Activated naive CD8-positive, alpha-beta T cell treated with anti-CD3 and anti-CD28 coated beads, Interleukin-2, amount 50 U/mL, for 24 hours (primary cell): ENCODE measurements around the gene METTL5.
"Not testable (repeated sequence)": the region's sequence is repeated elsewhere in the genome, so short reads cannot be mapped to it uniquely, and the experiment has no call there.

Experiments used
- ATAC-seq: fragments of 150-1000 bp; cut with Tn5 transposase; one replicate; pipeline ENCODE4 v1.10.0; 2021
- DNase-seq: peaks from one replicate; pipeline ENCODE4 v3.0.0; 2021
- H3K27ac Mint-ChIP-seq: one replicate; pipeline ENCODE4 v1.8.0; 2021; ENCODE audit warnings: mild to moderate bottlenecking, mixed read lengths
- H3K27me3 Mint-ChIP-seq: one replicate; pipeline ENCODE4 v1.8.0; 2021; ENCODE audit warnings: mixed read lengths
- H3K36me3 Mint-ChIP-seq: one replicate; pipeline ENCODE4 v1.8.0; 2021; ENCODE audit warnings: low read depth, mixed read lengths
- H3K4me1 Mint-ChIP-seq: one replicate; pipeline ENCODE4 v1.8.0; 2021; ENCODE audit warnings: mixed read lengths
- H3K4me3 Mint-ChIP-seq: one replicate; pipeline ENCODE4 v1.8.0; 2021; ENCODE audit warnings: mild to moderate bottlenecking, moderate library complexity, mixed read lengths
- H3K9me3 Mint-ChIP-seq: one replicate; pipeline ENCODE4 v1.8.0; 2021; ENCODE audit warnings: mixed read lengths

Gene METTL5

DNA sequence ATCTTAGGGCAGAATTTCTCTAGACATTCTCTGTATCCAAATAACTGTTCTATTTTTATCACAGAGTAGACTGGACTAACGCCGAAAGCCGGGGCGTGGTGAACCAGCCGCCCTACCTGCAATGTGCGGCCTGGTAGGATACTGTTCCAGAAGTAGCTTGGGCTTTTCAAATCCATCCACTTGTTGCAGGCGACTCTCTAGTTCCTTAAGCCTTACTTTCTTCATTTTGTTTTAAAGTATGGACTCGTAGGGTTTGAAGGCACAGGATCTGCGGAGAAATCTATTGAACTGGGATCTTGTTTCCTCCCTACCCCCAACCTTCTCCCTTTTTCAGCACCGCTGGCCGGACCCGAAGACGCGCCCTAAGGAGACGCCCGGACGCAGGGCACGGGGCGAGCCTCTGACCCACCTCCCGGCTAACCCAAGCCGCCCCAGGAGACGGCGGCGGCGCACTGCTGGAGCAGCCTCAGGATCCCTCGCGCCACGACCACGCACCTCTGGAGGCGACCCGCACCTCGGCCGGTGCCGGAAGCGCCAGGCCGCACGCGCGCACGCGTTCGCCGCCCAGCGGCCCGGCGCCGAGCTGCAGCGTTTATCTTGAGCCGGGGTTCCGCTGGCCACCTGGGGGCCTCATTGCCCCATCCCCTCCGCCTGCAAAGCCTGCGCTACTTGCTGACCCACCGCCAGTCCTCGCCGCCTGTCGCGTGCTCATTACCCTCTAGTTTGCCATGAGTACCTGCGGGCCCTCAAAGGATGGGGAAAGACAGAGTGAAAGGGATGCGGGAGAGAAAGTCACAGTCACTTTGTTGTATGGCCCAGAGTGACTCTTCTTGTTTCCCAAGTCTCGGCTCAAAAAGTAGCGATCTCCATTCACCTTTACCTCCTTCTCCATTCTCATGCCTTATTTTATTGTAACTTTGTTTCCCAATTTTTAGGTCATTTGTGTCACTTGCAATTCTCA lies at the start of gene METTL5:
METTL5 (minus strand) TSS at position 533 of the 961 bp plus-strand sequence; CDS start at position 225, 308 bp downstream.
- DNase-seq (peak; percentile 85), ATAC-seq (peak; percentile 67)
- Mint-ChIP-seq H3K27me3 (no peaks in the 10 kb centered on the region), H3K4me1 (peaks cover 59% of the 10 kb centered on the region), H3K27ac (peak within 1 kb of the TSS; percentile 86), H3K4me3 (peak within 1 kb of the TSS; percentile 92), H3K36me3 (peaks cover 24% of the 10 kb centered on the region), H3K9me3 (no peaks in the 10 kb centered on the region)

DNA sequence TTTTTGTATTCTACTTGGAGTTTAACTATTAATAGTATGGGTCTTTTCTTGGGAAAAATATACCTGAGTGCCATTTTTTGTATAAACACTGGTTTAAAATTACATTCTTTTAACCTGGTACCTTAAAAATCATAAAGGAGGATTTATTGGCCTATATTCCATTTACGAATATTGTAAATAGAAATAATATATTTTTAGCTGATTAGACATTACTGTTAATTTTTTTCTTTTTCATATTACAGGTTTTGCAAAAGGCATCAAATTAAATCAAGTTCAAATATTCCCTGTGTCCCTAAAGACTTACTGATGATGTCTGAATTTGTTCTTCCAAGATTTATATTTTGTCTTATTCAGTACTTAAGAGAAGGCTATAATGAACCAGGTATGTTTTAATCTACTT lies 47.3 kb upstream of the METTL5 start:
- Mint-ChIP-seq H3K4me1 (peaks cover 7% of the 10 kb centered on the region), H3K36me3 (peaks cover 9% of the 10 kb centered on the region), H3K27me3 (no peaks in the 10 kb centered on the region), H3K4me3 (no peak overlapping the region), H3K9me3 (no peaks in the 10 kb centered on the region), H3K27ac (no peak overlapping the region)
- ATAC-seq = no peak
- no peak for DNase-seq

GRCh38 chr2:169871369-169871768 lies 46.7 kb upstream of the METTL5 start:
- not testable (repeated sequence) for H3K9me3 Mint-ChIP-seq, DNase-seq, H3K27ac Mint-ChIP-seq, H3K4me1 Mint-ChIP-seq, H3K27me3 Mint-ChIP-seq, H3K36me3 Mint-ChIP-seq, ATAC-seq, H3K4me3 Mint-ChIP-seq

- peaks cover 10% of the 10 kb centered on the region for H3K4me1 Mint-ChIP-seq
- no peak for ATAC-seq
- no peak overlapping the region for H3K27ac Mint-ChIP-seq
- no peaks in the 10 kb centered on the region for H3K9me3 Mint-ChIP-seq
- no peak for DNase-seq
- no peak overlapping the region for H3K4me3 Mint-ChIP-seq
- no peaks in the 10 kb centered on the region for H3K27me3 Mint-ChIP-seq
- no peaks in the 10 kb centered on the region for H3K36me3 Mint-ChIP-seq
Observed at GRCh38 chr2:169868951-169869350, 44.2 kb upstream of the METTL5 start.

DNA sequence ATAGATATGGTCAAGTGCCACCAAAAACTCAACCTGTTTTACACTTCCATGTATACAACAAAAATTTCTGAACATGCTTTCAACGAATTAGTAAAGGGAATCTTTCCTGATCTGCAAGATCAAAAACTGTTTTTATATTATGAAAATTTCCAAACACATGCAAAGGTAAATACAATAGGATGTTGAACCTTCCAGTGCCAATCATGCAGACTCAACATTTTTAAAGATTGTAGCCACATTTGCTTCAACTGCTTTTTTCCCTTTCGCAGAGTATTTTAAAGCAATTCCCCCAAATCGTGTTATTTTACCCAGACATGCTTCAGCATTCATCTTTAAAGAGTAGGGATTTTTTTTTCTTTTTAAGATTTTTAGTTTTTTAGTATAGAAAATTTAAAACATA lies 42.9 kb upstream of the METTL5 start:
- Mint-ChIP-seq H3K9me3 (no peaks in the 10 kb centered on the region), H3K4me3 (no peak overlapping the region), H3K27ac (no peak overlapping the region), H3K36me3 (no peaks in the 10 kb centered on the region), H3K4me1 (peaks cover 15% of the 10 kb centered on the region), H3K27me3 (no peaks in the 10 kb centered on the region)
- ATAC-seq (no peak), DNase-seq (no peak)

GRCh38 chr2:169866230-169866629 lies 41.5 kb upstream of the METTL5 start:
- H3K27ac Mint-ChIP-seq, H3K4me3 Mint-ChIP-seq, H3K36me3 Mint-ChIP-seq, DNase-seq, H3K9me3 Mint-ChIP-seq, ATAC-seq, H3K27me3 Mint-ChIP-seq: not testable (repeated sequence)
- peaks cover 21% of the 10 kb centered on the region for H3K4me1 Mint-ChIP-seq

- DNase-seq = no peak
- ATAC-seq = no peak
- peaks cover 19% of the 10 kb centered on the region for H3K4me1 Mint-ChIP-seq
- no peaks in the 10 kb centered on the region for H3K27me3 Mint-ChIP-seq
- H3K27ac Mint-ChIP-seq = no peak overlapping the region
- H3K36me3 Mint-ChIP-seq = peaks cover 3% of the 10 kb centered on the region
- no peaks in the 10 kb centered on the region for H3K9me3 Mint-ChIP-seq
- H3K4me3 Mint-ChIP-seq = no peak overlapping the region
Observed at GRCh38 chr2:169865492-169865891, 40.8 kb upstream of the METTL5 start.

- H3K27me3 Mint-ChIP-seq = no peaks in the 10 kb centered on the region
- DNase-seq = no peak
Observed at GRCh38 chr2:169862816-169863215, 38.1 kb upstream of the METTL5 start.

DNA sequence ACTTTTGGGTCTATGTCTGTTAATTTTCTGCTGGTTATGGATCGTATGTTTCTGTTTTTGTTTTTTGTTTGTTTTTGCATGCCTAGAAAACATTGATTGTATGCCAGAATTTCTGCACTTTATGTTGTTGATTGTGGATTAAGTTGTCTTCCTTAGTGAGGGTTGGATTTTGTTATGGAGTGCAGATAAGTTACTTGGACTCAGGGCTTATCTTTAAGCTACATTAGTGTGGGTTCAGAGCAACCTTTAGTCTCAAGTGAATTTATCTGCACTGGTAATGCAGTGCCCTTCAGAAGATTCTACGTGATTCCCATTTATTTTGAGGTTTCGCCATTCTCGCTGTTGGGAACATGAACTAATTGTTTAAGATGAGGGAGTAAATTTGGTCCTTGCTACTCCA lies 35.4 kb upstream of the METTL5 start:
- DNase-seq (no peak), ATAC-seq (no peak)
- Mint-ChIP-seq H3K4me3 (no peak overlapping the region), H3K27me3 (no peaks in the 10 kb centered on the region), H3K9me3 (no peaks in the 10 kb centered on the region), H3K36me3 (peaks cover 5% of the 10 kb centered on the region), H3K27ac (no peak overlapping the region), H3K4me1 (peaks cover 10% of the 10 kb centered on the region)

More at GRCh38 chr2:169862816-169863215, 38.1 kb upstream of the METTL5 start:
- Mint-ChIP-seq H3K4me3 (no peak overlapping the region), H3K4me1 (peaks cover 14% of the 10 kb centered on the region), H3K36me3 (peaks cover 3% of the 10 kb centered on the region), H3K9me3 (no peaks in the 10 kb centered on the region), H3K27ac (no peak overlapping the region)
- no peak for ATAC-seq

DNA sequence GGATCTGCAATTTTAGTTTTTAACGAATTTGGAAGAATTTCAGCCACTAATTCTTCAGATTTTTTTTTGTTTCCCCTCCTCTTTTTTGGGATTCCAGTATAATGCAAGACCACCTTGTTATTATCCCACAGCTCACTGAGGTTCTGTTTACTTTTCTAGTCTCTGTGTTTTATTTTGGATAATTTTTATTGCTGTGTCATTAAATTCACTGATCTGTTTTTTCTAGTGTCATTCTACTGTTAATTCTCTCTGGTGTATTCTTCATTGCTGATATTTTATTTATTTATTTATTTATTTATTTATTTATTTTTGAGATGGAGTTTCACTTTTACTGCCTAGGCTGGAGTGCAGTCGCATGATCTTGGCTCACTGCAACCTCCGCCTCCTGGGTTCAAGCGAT lies 34.7 kb upstream of the METTL5 start:
- ATAC-seq (no peak), DNase-seq (no peak)
- Mint-ChIP-seq H3K27ac (no peak overlapping the region), H3K36me3 (peaks cover 5% of the 10 kb centered on the region), H3K9me3 (no peaks in the 10 kb centered on the region), H3K4me1 (peaks cover 10% of the 10 kb centered on the region), H3K4me3 (no peak overlapping the region), H3K27me3 (no peaks in the 10 kb centered on the region)

DNA sequence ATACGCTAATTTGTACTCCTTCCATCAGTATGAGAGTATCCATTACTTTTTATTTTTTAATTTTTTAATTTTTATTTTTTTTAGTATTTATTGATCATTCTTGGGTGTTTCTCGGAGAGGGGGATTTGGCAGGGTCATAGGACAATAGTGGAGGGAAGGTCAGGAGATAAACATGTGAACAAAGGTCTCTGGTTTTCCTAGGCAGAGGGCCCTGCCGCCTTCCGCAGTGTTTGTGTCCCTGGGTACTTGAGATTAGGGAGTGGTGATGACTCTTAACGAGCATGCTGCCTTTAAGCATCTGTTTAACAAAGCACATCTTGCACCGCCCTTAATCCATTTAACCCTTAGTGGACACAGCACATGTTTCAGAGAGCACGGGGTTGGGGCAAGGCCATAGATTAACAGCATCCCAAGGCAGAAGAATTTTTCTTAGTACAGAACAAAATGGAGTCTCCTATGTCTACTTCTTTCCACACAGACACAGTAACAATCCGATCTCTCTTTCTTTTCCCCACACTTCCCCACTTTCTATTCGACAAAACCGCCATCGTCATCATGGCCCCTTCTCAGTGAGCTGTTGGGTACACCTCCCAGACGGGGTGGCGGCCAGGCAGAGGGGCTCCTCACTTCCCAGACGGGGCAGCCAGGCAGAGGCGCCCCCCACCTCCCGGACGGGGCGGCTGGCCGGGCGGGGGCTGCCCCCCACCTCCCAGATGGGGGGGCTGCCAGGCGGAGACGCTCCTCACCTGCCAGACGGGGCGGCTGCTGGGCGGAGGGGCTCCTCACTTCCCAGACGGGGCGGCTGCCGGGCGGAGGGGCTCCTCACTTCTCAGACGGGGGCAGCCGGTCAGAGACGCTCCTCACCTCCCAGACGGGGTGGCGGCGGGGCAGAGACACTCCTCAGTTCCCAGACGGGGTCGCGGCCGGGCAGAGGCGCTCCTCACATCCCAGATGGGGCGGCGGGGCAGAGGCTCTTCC lies 30.9 kb upstream of the METTL5 start:
- H3K36me3 Mint-ChIP-seq = peaks cover 16% of the 10 kb centered on the region
- not testable (repeated sequence) for H3K9me3 Mint-ChIP-seq, ATAC-seq, H3K4me3 Mint-ChIP-seq, H3K4me1 Mint-ChIP-seq, DNase-seq, H3K27ac Mint-ChIP-seq, H3K27me3 Mint-ChIP-seq

GRCh38 chr2:169853041-169853668 lies 28.4 kb upstream of the METTL5 start:
- peaks cover 18% of the 10 kb centered on the region for H3K4me1 Mint-ChIP-seq
- H3K4me3 Mint-ChIP-seq = no peak overlapping the region
- no peaks in the 10 kb centered on the region for H3K27me3 Mint-ChIP-seq
- DNase-seq (no peak), ATAC-seq (no peak)
- H3K27ac Mint-ChIP-seq = no peak overlapping the region
- no peaks in the 10 kb centered on the region for H3K9me3 Mint-ChIP-seq
- H3K36me3 Mint-ChIP-seq = peaks cover 31% of the 10 kb centered on the region

DNA sequence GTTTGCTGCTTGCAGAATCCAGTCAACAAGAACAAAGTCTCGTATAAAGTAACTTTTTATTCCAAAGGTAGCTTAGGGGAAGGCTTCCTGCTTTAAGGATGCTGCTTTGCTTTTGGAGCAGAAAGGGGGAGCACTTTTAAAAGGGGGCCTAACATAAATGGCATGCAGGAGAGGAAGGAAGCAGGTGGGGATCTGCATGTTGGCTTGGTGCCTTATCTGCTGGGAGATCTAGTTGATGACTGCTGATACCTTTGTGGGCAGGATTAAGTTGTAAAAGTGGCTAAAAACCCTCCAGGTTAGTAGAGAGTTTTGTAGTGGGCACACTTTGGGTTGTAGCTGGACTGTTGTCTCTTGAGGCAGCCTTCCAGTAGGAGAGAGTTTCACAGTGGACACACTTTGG lies 25.0 kb upstream of the METTL5 start:
- no peaks in the 10 kb centered on the region for H3K9me3 Mint-ChIP-seq
- no peak overlapping the region for H3K27ac Mint-ChIP-seq
- no peaks in the 10 kb centered on the region for H3K27me3 Mint-ChIP-seq
- no peak overlapping the region for H3K4me3 Mint-ChIP-seq
- peaks cover 29% of the 10 kb centered on the region for H3K36me3 Mint-ChIP-seq
- no peak for ATAC-seq
- no peak for DNase-seq
- H3K4me1 Mint-ChIP-seq = peaks cover 30% of the 10 kb centered on the region

DNA sequence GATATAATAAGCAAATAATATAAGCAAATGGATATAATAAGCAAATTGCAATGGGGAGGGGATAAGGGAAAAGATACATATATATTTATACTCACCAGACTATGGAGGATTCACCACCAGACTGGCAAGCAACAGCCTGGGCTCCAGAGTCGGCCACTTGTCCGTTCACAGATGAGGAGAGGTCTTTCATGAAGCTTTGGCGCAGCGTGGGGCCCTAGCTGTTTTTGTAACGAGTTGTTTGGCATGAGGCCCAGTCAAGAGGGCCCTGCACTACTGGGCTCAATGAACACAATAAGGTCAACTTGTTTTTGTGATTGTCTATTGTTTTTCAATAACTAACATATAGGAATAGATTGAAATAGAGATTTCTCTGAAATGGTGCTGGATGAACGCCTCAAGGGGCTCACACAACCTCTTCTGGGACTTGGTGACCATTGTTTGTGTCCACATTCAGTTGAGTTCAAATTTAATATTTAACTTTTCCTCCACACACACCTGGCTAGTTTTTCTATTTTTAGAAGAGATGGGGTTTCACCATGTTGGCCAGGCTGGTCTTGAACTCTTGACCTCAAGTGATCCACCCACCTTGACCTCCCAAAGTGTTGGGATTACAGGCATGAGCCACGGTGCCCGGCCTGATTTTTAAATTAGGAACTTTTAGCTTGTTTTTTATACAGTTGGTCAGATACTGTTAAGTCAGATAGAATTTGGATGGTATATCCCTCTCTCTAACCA lies 24.4 kb upstream of the METTL5 start:
- H3K4me1 Mint-ChIP-seq = peaks cover 30% of the 10 kb centered on the region
- not testable (repeated sequence) for H3K4me3 Mint-ChIP-seq, H3K9me3 Mint-ChIP-seq, H3K27me3 Mint-ChIP-seq, ATAC-seq, DNase-seq, H3K27ac Mint-ChIP-seq
- peaks cover 29% of the 10 kb centered on the region for H3K36me3 Mint-ChIP-seq
